Neuronal stem cell (in vitro differentiated cells): ENCODE data around the gene TLL2.

Experiments
- DNase-seq: peaks from one replicate; pipeline ENCODE4 v3.0.0-alpha.2; 2013; ENCODE audit warnings: low spot score
- H2AFZ ChIP-seq: one replicate; pipeline ENCODE4 v1.6.1; 2013; ENCODE audit warnings: mild to moderate bottlenecking, low read length, inconsistent platforms
- H2AK5ac ChIP-seq: 2 replicates; pipeline ENCODE4 v1.6.1; 2013; ENCODE audit warnings: low read depth, mild to moderate bottlenecking, inconsistent platforms, low read length, moderate library complexity, mixed read lengths
- H2BK120ac ChIP-seq: 2 replicates; pipeline ENCODE4 v1.6.1; 2013; ENCODE audit warnings: low read depth, mild to moderate bottlenecking, inconsistent platforms, low read length, moderate library complexity, mixed read lengths
- H2BK12ac ChIP-seq: one replicate; pipeline ENCODE4 v1.6.1; 2013; ENCODE audit warnings: low read length, inconsistent platforms
- H2BK15ac ChIP-seq: 2 replicates; pipeline ENCODE4 v1.6.1; 2013; ENCODE audit warnings: mild to moderate bottlenecking, low read length, inconsistent platforms, mixed read lengths
- H2BK5ac ChIP-seq: one replicate; pipeline ENCODE4 v1.6.1; 2013; ENCODE audit warnings: inconsistent platforms, mild to moderate bottlenecking, low read length, moderate library complexity
- H3K14ac ChIP-seq: one replicate; pipeline ENCODE4 v1.6.1; 2013; ENCODE audit warnings: low read length, inconsistent platforms
- H3K18ac ChIP-seq: 2 replicates; pipeline ENCODE4 v1.6.1; 2013; ENCODE audit warnings: low read length, inconsistent platforms
- H3K23ac ChIP-seq: 2 replicates; pipeline ENCODE4 v1.6.1; 2013; ENCODE audit warnings: low read depth, mild to moderate bottlenecking, mixed read lengths, low read length, inconsistent platforms; ENCODE audit not compliant: poor library complexity
- H3K27ac ChIP-seq: replicated peaks from 3 replicates; pipeline ENCODE4 v1.5.1; 2013; ENCODE audit warnings: low read length, inconsistent platforms
- H3K27me3 ChIP-seq, 3 experiments: 2 replicates each; pipeline ENCODE4 v1.6.1; 2013; ENCODE audit warnings: low read length in 3 of 3, mild to moderate bottlenecking in 2 of 3, inconsistent platforms in 1 of 3, low read depth in 1 of 3, mixed read lengths in 1 of 3, moderate library complexity in 1 of 3; ENCODE audit not compliant: control insufficient read depth in 3 of 3, insufficient read depth in 3 of 3
- H3K36me3 ChIP-seq, 2 donors: replicated peaks in 1 of 2; 2 replicates each; pipeline ENCODE4 v1.6.1; 2013; ENCODE audit warnings: low read length in 2 of 2; ENCODE audit not compliant: control insufficient read depth in 2 of 2, insufficient read depth in 2 of 2
- H3K4ac ChIP-seq: 2 replicates; pipeline ENCODE4 v1.6.1; 2013; ENCODE audit warnings: inconsistent platforms, mild to moderate bottlenecking, low read length, moderate library complexity
- H3K4me1 ChIP-seq, 2 donors: 1 replicate in 1 of 2; 2 replicates in 1 of 2; pipeline ENCODE4 v1.6.1; 2013; ENCODE audit warnings: low read length in 2 of 2, low read depth in 1 of 2; ENCODE audit not compliant: control insufficient read depth in 2 of 2, insufficient read depth in 1 of 2
- H3K4me2 ChIP-seq: one replicate; pipeline ENCODE4 v1.6.1; 2013; ENCODE audit warnings: mild to moderate bottlenecking, low read length, inconsistent platforms; ENCODE audit not compliant: insufficient read depth, poor library complexity, severe bottlenecking
- H3K4me3 ChIP-seq, 2 donors: 2 replicates each; pipeline ENCODE4 v1.5.1; 2013; ENCODE audit warnings: low read length in 2 of 2, mild to moderate bottlenecking in 2 of 2, inconsistent platforms in 1 of 2, moderate library complexity in 1 of 2
- H3K79me1 ChIP-seq: one replicate; pipeline ENCODE4 v1.6.1; 2013; ENCODE audit warnings: low read depth, mild to moderate bottlenecking, inconsistent platforms, low read length, moderate library complexity
- H3K9ac ChIP-seq: one replicate; pipeline ENCODE4 v1.6.1; 2013; ENCODE audit warnings: mild to moderate bottlenecking, low read depth, low read length, inconsistent platforms; ENCODE audit not compliant: poor library complexity
- H3K9me3 ChIP-seq, 2 donors: replicated peaks in 1 of 2; 2 replicates each; pipeline versions ENCODE3 to v1.6.1; 2013; ENCODE audit warnings: low read length in 2 of 2, mild to moderate bottlenecking in 2 of 2, inconsistent platforms in 1 of 2, low read depth in 1 of 2, mixed read lengths in 1 of 2, moderate library complexity in 1 of 2; ENCODE audit not compliant: control insufficient read depth in 2 of 2, insufficient read depth in 1 of 2
- H4K8ac ChIP-seq: one replicate; pipeline ENCODE4 v1.6.1; 2013; ENCODE audit warnings: low read depth, mild to moderate bottlenecking, inconsistent platforms, low read length, moderate library complexity
- H4K91ac ChIP-seq: one replicate; pipeline ENCODE4 v1.6.1; 2013; ENCODE audit warnings: low read length, low read depth, mild to moderate bottlenecking, inconsistent platforms; ENCODE audit not compliant: poor library complexity
- WGBS, 2 donors: extraction: QIAGEN DNeasy Blood & Tissue Kit; methylation state at CpG; one replicate each; pipeline ENCODE4 v1.1.7; 2013; ENCODE audit warnings: missing lambda C conversion rate in 2 of 2, mixed read lengths in 1 of 2; ENCODE audit not compliant: insufficient read length in 2 of 2, insufficient replicate concordance in 1 of 2; ENCODE audit errors: extremely low coverage in 2 of 2; 5-methylcytosine and 5-hydroxymethylcytosine counted together

The TLL2 gene

GRCh38 chr10:96541921-96542320 lies 28.2 kb upstream of the TLL2 start:
- Histone ChIP-seq H4K91ac (no peak overlapping the region), H4K8ac (no peak overlapping the region), H3K14ac (no peak overlapping the region), H2BK15ac (no peak overlapping the region), H3K4me3 (no peak overlapping the region), H3K27me3 (no peaks in the 10 kb centered on the region), H3K18ac (no peak overlapping the region), H2AK5ac (no peak overlapping the region), H3K4me2 (no peak overlapping the region), H3K36me3 (peaks cover 4 to 84% of the 10 kb centered on the region in 2 donors), H2BK120ac (no peak overlapping the region), H3K4me1 (no peaks in the 10 kb centered on the region), H3K27ac (no peak overlapping the region), H3K9ac (no peak overlapping the region), H3K23ac (no peak overlapping the region), H2BK12ac (no peak overlapping the region), H2AFZ (no peak overlapping the region), H3K9me3 (peaks cover 0 to 11% of the 10 kb centered on the region in 2 donors), H3K4ac (no peak overlapping the region), H2BK5ac (no peak overlapping the region), H3K79me1 (no peaks in the 10 kb centered on the region)
- DNase-seq = no peak
- no CpG with 5 or more reads among the region's 2 CpGs for WGBS, 2 donors

DNA sequence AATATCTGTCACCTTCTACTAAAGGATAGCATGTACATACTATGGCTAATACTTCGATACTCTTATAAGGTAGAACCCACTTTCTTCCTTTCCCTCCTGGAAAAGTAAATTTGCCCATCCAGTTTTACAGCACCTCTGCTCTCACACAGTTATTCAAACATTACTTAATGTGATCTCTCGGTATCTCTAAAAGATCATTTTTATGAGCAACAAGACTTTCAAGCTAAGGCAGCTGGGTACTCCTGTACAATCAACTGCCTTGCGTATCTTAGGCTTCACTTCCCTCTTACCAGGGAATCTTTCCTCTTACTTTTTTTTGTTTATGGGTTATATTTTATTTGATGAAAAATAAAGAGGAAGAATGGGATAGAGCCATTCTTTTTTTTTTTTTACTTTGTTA lies 26.5 kb upstream of the TLL2 start:
- H2AK5ac ChIP-seq = no peak overlapping the region
- H3K18ac ChIP-seq = no peak overlapping the region
- no peaks in the 10 kb centered on the region for H3K79me1 ChIP-seq
- no peaks in the 10 kb centered on the region for H3K4me1 ChIP-seq
- no peaks in the 10 kb centered on the region for H3K27me3 ChIP-seq
- no peak overlapping the region for H3K23ac ChIP-seq
- H3K4ac ChIP-seq = no peak overlapping the region
- no peak overlapping the region for H2AFZ ChIP-seq
- no peak overlapping the region for H3K4me2 ChIP-seq
- no peak overlapping the region for H2BK5ac ChIP-seq
- no peak for DNase-seq
- H3K9me3 ChIP-seq = peaks cover 0 to 11% of the 10 kb centered on the region in 2 donors
- H2BK15ac ChIP-seq = no peak overlapping the region
- peaks cover 4 to 74% of the 10 kb centered on the region in 2 donors for H3K36me3 ChIP-seq
- no peak overlapping the region for H3K14ac ChIP-seq
- no peak overlapping the region for H3K9ac ChIP-seq
- H2BK120ac ChIP-seq = no peak overlapping the region
- no peak overlapping the region for H2BK12ac ChIP-seq
- H3K27ac ChIP-seq = no peak overlapping the region
- H3K4me3 ChIP-seq = no peak overlapping the region
- no peak overlapping the region for H4K91ac ChIP-seq
- no peak overlapping the region for H4K8ac ChIP-seq
- no CpG with 5 or more reads among the region's 3 CpGs for WGBS, 2 donors

DNA sequence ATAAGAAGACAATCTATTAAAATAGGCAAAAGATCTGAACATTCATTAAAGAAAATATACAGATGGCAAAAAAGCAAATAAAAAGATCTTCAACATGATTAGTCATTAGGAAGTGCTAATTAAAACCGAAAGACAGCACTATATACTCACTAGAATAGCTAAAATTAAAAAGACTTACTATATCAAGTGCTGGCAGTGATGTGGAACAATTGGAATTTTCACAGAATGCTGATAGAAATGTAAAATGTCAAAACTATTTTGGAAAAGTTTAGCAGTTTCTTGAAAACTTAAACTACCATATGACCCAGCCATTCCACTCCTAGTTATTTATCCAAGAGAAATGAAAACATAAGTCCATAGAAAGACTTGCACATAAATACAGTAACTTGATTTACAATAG lies 25.0 kb upstream of the TLL2 start:
- H3K9ac ChIP-seq = no peak overlapping the region
- no peak overlapping the region for H3K4me2 ChIP-seq
- no peak overlapping the region for H3K4me3 ChIP-seq
- DNase-seq = no peak
- no peak overlapping the region for H3K14ac ChIP-seq
- no peak overlapping the region for H2BK15ac ChIP-seq
- H2BK5ac ChIP-seq = no peak overlapping the region
- H3K27ac ChIP-seq = no peak overlapping the region
- no peak overlapping the region for H4K8ac ChIP-seq
- no peak overlapping the region for H3K23ac ChIP-seq
- H4K91ac ChIP-seq = no peak overlapping the region
- H2BK120ac ChIP-seq = no peak overlapping the region
- no CpG with 5 or more reads among the region's 1 CpG for WGBS, 2 donors
- no peak overlapping the region for H2BK12ac ChIP-seq
- H2AFZ ChIP-seq = no peak overlapping the region
- no peaks in the 10 kb centered on the region for H3K79me1 ChIP-seq
- no peak overlapping the region for H3K4ac ChIP-seq
- peaks cover 2 to 64% of the 10 kb centered on the region in 2 donors for H3K36me3 ChIP-seq
- H2AK5ac ChIP-seq = no peak overlapping the region
- H3K18ac ChIP-seq = no peak overlapping the region
- H3K27me3 ChIP-seq = no peaks in the 10 kb centered on the region
- peaks cover 0 to 11% of the 10 kb centered on the region in 2 donors for H3K9me3 ChIP-seq
- no peaks in the 10 kb centered on the region for H3K4me1 ChIP-seq

DNA sequence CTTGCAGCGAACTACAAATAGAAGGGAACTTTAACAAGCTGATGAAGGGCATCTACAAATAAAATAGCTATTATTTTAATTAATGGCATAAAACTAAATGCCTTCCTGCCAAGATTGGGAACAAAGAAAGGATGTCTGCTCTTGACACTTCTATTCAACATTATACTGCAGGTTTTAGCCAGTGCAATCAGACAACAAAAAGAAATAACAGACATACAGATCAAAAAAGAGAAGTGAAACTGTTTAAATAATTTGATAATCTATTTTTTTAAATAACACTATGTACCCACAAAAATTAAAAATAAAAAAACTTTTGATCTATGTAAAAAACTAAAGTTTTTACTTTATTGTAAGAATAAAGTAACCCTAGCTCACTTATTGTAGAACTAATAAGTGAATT lies 22.4 kb upstream of the TLL2 start:
- Histone ChIP-seq H3K23ac (no peak overlapping the region), H2BK5ac (no peak overlapping the region), H3K4me2 (no peak overlapping the region), H3K4me3 (no peak overlapping the region), H3K36me3 (peaks cover 4 to 64% of the 10 kb centered on the region in 2 donors), H3K18ac (no peak overlapping the region), H3K9ac (no peak overlapping the region), H2BK12ac (no peak overlapping the region), H3K4ac (no peak overlapping the region), H3K9me3 (peaks cover 0 to 11% of the 10 kb centered on the region in 2 donors), H4K91ac (no peak overlapping the region), H2BK15ac (no peak overlapping the region), H3K14ac (no peak overlapping the region), H3K27me3 (no peaks in the 10 kb centered on the region), H3K4me1 (no peaks in the 10 kb centered on the region), H3K27ac (no peak overlapping the region), H2AFZ (no peak overlapping the region), H2AK5ac (no peak overlapping the region), H3K79me1 (no peaks in the 10 kb centered on the region), H2BK120ac (no peak overlapping the region), H4K8ac (no peak overlapping the region)
- no peak for DNase-seq
- no CpG with 5 or more reads among the region's 1 CpG for WGBS, 2 donors
